Measurements from ENCODE around the gene SYNGAP1.

GRCh38 chr6:33417903-33418689 lies 1.8 kb upstream of the SYNGAP1 start, which contains the start of gene CUTA:
- TF ChIP-seq, protein P1, sequence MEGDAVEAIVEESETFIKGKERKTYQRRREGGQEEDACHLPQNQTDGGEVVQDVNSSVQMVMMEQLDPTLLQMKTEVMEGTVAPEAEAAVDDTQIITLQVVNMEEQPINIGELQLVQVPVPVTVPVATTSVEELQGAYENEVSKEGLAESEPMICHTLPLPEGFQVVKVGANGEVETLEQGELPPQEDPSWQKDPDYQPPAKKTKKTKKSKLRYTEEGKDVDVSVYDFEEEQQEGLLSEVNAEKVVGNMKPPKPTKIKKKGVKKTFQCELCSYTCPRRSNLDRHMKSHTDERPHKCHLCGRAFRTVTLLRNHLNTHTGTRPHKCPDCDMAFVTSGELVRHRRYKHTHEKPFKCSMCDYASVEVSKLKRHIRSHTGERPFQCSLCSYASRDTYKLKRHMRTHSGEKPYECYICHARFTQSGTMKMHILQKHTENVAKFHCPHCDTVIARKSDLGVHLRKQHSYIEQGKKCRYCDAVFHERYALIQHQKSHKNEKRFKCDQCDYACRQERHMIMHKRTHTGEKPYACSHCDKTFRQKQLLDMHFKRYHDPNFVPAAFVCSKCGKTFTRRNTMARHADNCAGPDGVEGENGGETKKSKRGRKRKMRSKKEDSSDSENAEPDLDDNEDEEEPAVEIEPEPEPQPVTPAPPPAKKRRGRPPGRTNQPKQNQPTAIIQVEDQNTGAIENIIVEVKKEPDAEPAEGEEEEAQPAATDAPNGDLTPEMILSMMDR (IDR thresholded peaks at IDR 0.05) = peak; percentile 72
- peak; percentile 68; the same call in 1 of the 2 replicates for TF ChIP-seq SIN3A (IDR thresholded peaks at IDR 0.05; ENCODE audit: borderline replicate concordance, insufficient read depth, low read depth, low read length)
- TF ChIP-seq POLR2AphosphoS5 (IDR thresholded peaks at IDR 0.05; ENCODE audit: low read depth, low read length) = peak; percentile 37; the same call in 1 of the 2 replicates
- peak; percentile 86 for TF ChIP-seq TCF7L2 (IDR thresholded peaks at IDR 0.05; ENCODE audit: low read depth, low read length)

Measured in Panc1 (cell line).